Lower leg skin (tissue), 4 donors: ENCODE data around the gene AP5B1. TPM values are rescaled to one million over a fixed set of nuclear protein-coding genes. Genes with fewer than 3 reads are reported as not detected.

Source experiments
- DNase-seq, 2 donors: peaks; one replicate each; pipeline ENCODE4 v3.0.0-alpha.2; 2019; ENCODE audit warnings: low spot score in 2 of 2
- H3K4me3 ChIP-seq: fragments of 200-600 bp; sonication (generic); 2 replicates; pipeline ENCODE4 v1.5.1; 2017; ENCODE audit warnings: mild to moderate bottlenecking, low read depth; ENCODE audit not compliant: poor library complexity, severe bottlenecking
- CTCF ChIP-seq, 3 donors: fragments of 450-650 bp; IDR thresholded peaks; one replicate each; pipeline ENCODE4 v1.5.1; 2016; ENCODE audit warnings: antibody characterized with exemption in 3 of 3, mild to moderate bottlenecking in 3 of 3, moderate library complexity in 2 of 3
- POLR2A ChIP-seq, 2 donors: fragments of 450-650 bp; IDR thresholded peaks; one replicate each; pipeline ENCODE4 v1.6.1; 2016 to 2017; ENCODE audit warnings: antibody characterized with exemption in 2 of 2, mild to moderate bottlenecking in 1 of 2, moderate library complexity in 1 of 2
- WGBS, 2 donors: methylation state at CpG; one replicate each; pipeline ENCODE4 v1.1.5; 2018; 5-methylcytosine and 5-hydroxymethylcytosine counted together
- intact Hi-C: fragments of 100-400 bp; cut with DNase I; formaldehyde crosslinking; loops from one replicate; pipeline ENCODE4 v1.15.0; 2023; ENCODE audit warnings: low total_unique reads
- total RNA-seq, 4 donors: library from RNA; depleted of rRNA; stranded (reverse); fragments of >200 nt; gene quantifications; one replicate each; pipeline ENCODE4 v1.1.0, GENCODE V29; 2016

AP5B1 gene
- total RNA-seq, 4 donors from 2014 or later = 32.2 to 44.3 (median 39.7) TPM

- 59 to 73% methylated on average over 11 to 13 of the region's 13 CpGs for WGBS, 2 donors
- DNase-seq = no peak
- TF ChIP-seq POLR2A (IDR thresholded peaks at IDR 0.05) (no peak), CTCF (IDR thresholded peaks at IDR 0.05) (no peak)
- intact Hi-C loops = no loop called here
- H3K4me3 ChIP-seq = no peak overlapping the region
Observed at GRCh38 chr11:65781962-65782815, 1.4 kb upstream of the AP5B1 start.

GRCh38 chr11:65781152-65781961 is 581 bp upstream of the AP5B1 start:
- TF ChIP-seq POLR2A (IDR thresholded peaks at IDR 0.05) (no peak), CTCF (IDR thresholded peaks at IDR 0.05) (no peak)
- peak overlapping the region; percentile 12 for H3K4me3 ChIP-seq
- intact Hi-C loops = no loop called here
- DNase-seq = peak in 1 of 2 donors; percentile 94
- 6 to 13% methylated on average over 26 to 76 of the region's 83 CpGs for WGBS, 2 donors

- intact Hi-C loops = loop anchor here (10.0 kb wide), 2 partner anchors 45 to 65 kb away; partner anchors contain the start of gene KAT5
- peak in 1 of 2 donors; percentile 94 for DNase-seq
- no peak for TF ChIP-seq POLR2A (IDR thresholded peaks at IDR 0.05)
- TF ChIP-seq CTCF (IDR thresholded peaks at IDR 0.05) = peak in 2 of 3 donors; percentile 16 to 92
- WGBS, 2 donors = 4 to 6% methylated on average over 18 to 31 of the region's 76 CpGs
- H3K4me3 ChIP-seq = peak overlapping the region; percentile 76
Observed at GRCh38 chr11:65779919-65780769, 632 bp downstream of the AP5B1 start.

GRCh38 chr11:65779669-65779918 is 1.2 kb downstream of the AP5B1 start:
- peak overlapping the region; percentile 76 for H3K4me3 ChIP-seq
- DNase-seq = no peak
- 68 to 76% methylated on average over 10 to 11 of the region's 12 CpGs for WGBS, 2 donors
- no peak for TF ChIP-seq CTCF (IDR thresholded peaks at IDR 0.05)
- no peak for TF ChIP-seq POLR2A (IDR thresholded peaks at IDR 0.05)
- intact Hi-C loops = loop anchor here (10.0 kb wide), 2 partner anchors 45 to 65 kb away; partner anchors contain the start of gene KAT5

GRCh38 chr11:65778901-65779668 is 1.7 kb downstream of the AP5B1 start:
- TF ChIP-seq CTCF (IDR thresholded peaks at IDR 0.05) (no peak), POLR2A (IDR thresholded peaks at IDR 0.05) (no peak)
- intact Hi-C loops = loop anchor here (10.0 kb wide), 2 partner anchors 46 to 64 kb away; partner anchors contain the start of gene KAT5
- WGBS, 2 donors = 88 to 91% methylated on average over 16 to 19 of the region's 25 CpGs
- DNase-seq = peak in 1 of 2 donors; percentile 82
- no peak overlapping the region for H3K4me3 ChIP-seq
